OCI-LY7 (cell line): ENCODE data around the gene ASPM.

ENCODE experiments used
- CTCF ChIP-seq: fragments of 200-600 bp; sonication (generic); conservative IDR thresholded peaks from 2 replicates; pipeline ENCODE4 v1.5.1; 2014; ENCODE audit warnings: mild to moderate bottlenecking, antibody characterized with exemption, low read length, moderate library complexity, mixed read lengths
- EZH2phosphoT487 ChIP-seq: fragments of 200-600 bp; sonication (generic); IDR thresholded peaks from 2 replicates; pipeline ENCODE4 v1.6.1; 2018; ENCODE audit warnings: low read depth, borderline replicate concordance, mild to moderate bottlenecking, mixed run types, antibody characterized with exemption, low read length, moderate library complexity, mixed read lengths

- no peak for TF ChIP-seq CTCF
- TF ChIP-seq EZH2phosphoT487 = no peak
These were observed 9.1 kb downstream of the ASPM start for GRCh38 chr1:197137322-197137721.
